Natural killer cell treated with Interleukin-12 subunit alpha and Interleukin-12 subunit beta and Interleukin-15 and Interleukin-18, amount 100 ng/mL, for 72 hours (primary cell): ENCODE data around the gene C19orf25. TPM values are rescaled to one million over a fixed set of nuclear protein-coding genes. Genes with fewer than 3 reads are reported as not detected.
"Not testable (repeated sequence)": the region's sequence is repeated elsewhere in the genome, so short reads cannot be mapped to it uniquely, and the experiment has no call there.

Source experiments
- ATAC-seq, 2 donors: fragments of 150-1000 bp; cut with Tn5 transposase in 1 of 2; sonication (Bioruptor Pico), chemical (Tn5 transposase) in 1 of 2; 2 replicates each; pipeline ENCODE4 v1.10.0; 2021
- DNase-seq: peaks from one replicate; pipeline ENCODE4 v3.0.0; 2022; ENCODE audit warnings: low spot score
- H3K27ac Mint-ChIP-seq, 2 donors: 1 replicate in 1 of 2; 2 replicates in 1 of 2; pipeline ENCODE4 v1.8.0; 2022; ENCODE audit warnings: mixed read lengths in 2 of 2, mild to moderate bottlenecking in 1 of 2, moderate library complexity in 1 of 2
- H3K27me3 Mint-ChIP-seq, 2 donors: 1 replicate in 1 of 2; 2 replicates in 1 of 2; pipeline ENCODE4 v1.8.0; 2022; ENCODE audit warnings: mixed read lengths in 2 of 2
- H3K36me3 Mint-ChIP-seq: one replicate; pipeline ENCODE4 v1.8.0; 2022; ENCODE audit warnings: mixed read lengths
- H3K4me1 Mint-ChIP-seq, 2 donors: 1 replicate in 1 of 2; 2 replicates in 1 of 2; pipeline ENCODE4 v1.8.0; 2022; ENCODE audit warnings: low read depth in 2 of 2, mixed read lengths in 2 of 2, mild to moderate bottlenecking in 1 of 2
- H3K4me3 Mint-ChIP-seq: one replicate; pipeline ENCODE4 v1.8.0; 2022; ENCODE audit warnings: mixed read lengths
- H3K9me3 Mint-ChIP-seq: 2 replicates; pipeline ENCODE4 v1.8.0; 2022; ENCODE audit warnings: mixed read lengths
- total RNA-seq, 2 donors: library from RNA; stranded (reverse); gene quantifications; one replicate each; pipeline ENCODE4 v1.2.3, GENCODE V29; 2022

C19orf25 gene
- total RNA-seq, 2 donors from 2014 or later, result 45.1 to 58.4 TPM

DNA sequence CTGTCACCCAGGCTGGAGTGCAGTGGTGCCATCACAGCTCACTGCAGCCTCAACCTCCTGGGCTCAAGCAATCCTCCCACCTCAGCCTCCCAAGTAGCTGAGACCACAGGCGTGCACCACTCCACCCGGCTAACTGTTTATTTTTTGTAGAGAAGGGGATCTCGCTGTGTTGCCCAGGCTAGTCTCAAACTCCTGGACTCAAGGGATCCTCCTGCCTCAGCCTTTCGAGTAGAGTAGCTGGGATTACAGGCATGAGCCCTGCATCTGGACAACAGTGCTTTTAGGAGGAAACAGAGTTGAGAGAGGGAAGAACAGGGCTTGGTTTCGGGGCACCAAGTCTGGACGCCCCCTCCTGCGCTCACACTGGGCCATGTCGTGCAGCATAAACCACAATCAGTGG lies 40.8 kb upstream of the C19orf25 start:
- H3K4me1 Mint-ChIP-seq, H3K27ac Mint-ChIP-seq, H3K36me3 Mint-ChIP-seq, DNase-seq, H3K9me3 Mint-ChIP-seq, ATAC-seq, H3K4me3 Mint-ChIP-seq: not testable (repeated sequence)
- H3K27me3 Mint-ChIP-seq, result peaks cover 12 to 15% of the 10 kb centered on the region in 2 donors

DNA sequence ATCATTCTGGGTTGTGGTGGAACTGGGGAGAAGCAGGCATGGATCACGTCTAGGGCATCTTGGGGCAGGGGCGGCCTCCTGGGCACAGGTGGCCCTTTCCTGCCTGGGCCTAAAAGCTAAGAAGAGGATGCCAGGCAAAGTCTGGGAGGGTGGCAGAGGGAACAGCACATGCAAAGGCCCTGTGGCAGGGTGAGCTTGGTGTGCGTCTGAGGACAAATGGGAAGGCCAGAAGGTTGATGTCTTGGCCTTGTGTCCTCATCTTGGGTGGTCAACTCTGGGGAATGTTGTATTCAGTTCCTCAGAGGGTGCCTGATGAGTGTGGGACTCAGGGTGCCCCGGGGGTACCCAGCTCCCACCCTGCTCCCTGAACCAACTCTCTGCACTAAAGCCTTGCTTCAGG lies 39.5 kb upstream of the C19orf25 start:
- Mint-ChIP-seq H3K36me3 (no peaks in the 10 kb centered on the region), H3K27ac (no peak overlapping the region)
- no peak for ATAC-seq

DNA sequence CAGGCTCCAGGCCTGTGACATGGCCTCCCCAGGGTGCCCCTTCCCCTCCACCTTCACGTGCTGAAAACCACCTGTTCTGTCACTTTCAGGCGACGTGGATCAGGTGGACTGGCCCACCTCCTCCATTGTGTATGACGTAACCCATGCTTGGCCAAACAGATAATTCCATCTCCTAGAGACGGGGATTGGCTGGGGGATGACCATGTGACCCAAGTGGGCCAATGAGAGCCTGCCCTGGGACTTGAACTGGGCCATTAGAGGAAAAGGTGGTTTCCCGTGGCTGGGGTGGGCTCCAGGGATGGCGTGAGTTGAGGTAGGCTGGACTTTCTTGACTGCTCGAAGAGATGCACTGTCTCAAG lies 37.4 kb upstream of the C19orf25 start:
- Mint-ChIP-seq H3K36me3 (no peaks in the 10 kb centered on the region), H3K4me1 (no peaks in the 10 kb centered on the region), H3K27ac (no peak overlapping the region), H3K27me3 (peaks cover 6 to 7% of the 10 kb centered on the region in 2 donors), H3K4me3 (no peak overlapping the region), H3K9me3 (no peaks in the 10 kb centered on the region)
- DNase-seq (no peak), ATAC-seq (no peak)

More for the DNA sequence above, 39.5 kb upstream of the C19orf25 start:
- Mint-ChIP-seq H3K4me1 (no peaks in the 10 kb centered on the region), H3K9me3 (no peaks in the 10 kb centered on the region), H3K4me3 (no peak overlapping the region), H3K27me3 (peaks cover 6 to 7% of the 10 kb centered on the region in 2 donors)
- no peak for DNase-seq

DNA sequence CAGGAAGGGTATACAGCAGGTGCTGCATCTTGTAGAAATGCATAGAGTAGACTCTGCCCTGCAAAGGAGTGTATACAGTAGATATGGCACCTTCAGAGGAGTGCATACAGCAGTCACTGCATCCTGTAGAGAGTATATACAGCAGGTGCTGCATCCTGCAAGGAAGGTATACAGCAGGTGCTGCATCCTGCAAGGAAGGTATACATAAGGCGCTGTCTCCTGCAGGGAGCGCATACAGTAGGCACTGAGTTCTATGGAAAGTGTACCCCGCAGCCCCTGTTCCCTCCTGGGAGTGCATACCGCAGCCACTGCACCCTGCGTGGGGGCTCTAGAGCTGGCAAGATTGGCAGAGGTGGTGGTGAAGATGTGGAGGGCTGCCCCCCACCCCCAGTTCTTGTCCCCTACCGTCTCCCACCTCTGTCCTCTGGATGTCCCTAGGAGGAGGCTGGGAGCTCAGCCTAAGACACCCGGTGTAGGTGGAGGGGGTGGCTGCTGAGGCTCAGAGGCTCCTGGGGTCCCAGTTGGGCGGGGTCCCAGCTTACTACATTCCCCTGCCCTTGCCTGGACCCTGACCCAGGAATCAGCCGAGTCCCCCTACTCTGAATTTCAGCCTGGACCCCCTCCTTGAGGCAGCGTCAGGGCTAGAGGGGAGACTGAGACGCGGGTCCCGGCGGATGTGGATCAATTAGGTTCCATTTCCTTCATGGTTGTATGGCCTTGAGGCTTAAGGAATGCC lies 36.1 kb upstream of the C19orf25 start:
- H3K4me3 Mint-ChIP-seq, result no peak overlapping the region
- H3K4me1 Mint-ChIP-seq, result no peaks in the 10 kb centered on the region
- no peak for DNase-seq
- peaks cover 6 to 7% of the 10 kb centered on the region in 2 donors for H3K27me3 Mint-ChIP-seq
- H3K27ac Mint-ChIP-seq, result no peak overlapping the region
- no peak for ATAC-seq
- no peaks in the 10 kb centered on the region for H3K36me3 Mint-ChIP-seq
- H3K9me3 Mint-ChIP-seq, result no peaks in the 10 kb centered on the region

DNA sequence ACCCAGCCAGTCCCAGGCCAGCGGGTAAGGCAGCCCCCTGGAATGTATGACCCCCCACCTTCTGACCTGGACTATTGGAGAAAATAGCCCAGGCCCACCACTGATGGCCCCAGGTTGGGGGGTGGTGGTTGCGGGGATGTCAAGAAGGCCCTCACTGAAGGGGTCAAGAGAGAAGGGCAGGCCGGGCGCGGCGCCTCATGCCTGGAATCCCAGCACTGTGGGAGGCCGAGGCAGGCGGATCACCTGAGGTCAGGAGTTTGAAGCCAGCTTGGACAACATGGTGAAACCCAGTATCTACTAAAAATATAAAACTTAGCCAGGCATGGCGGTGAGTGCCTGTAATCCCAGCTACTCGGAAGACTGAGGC lies 35.3 kb upstream of the C19orf25 start:
- no peak overlapping the region for H3K4me3 Mint-ChIP-seq
- ATAC-seq, result no peak
- H3K36me3 Mint-ChIP-seq, result no peaks in the 10 kb centered on the region
- no peak overlapping the region for H3K27ac Mint-ChIP-seq
- H3K9me3 Mint-ChIP-seq, result no peaks in the 10 kb centered on the region
- peaks cover 0 to 4% of the 10 kb centered on the region in 2 donors for H3K4me1 Mint-ChIP-seq
- H3K27me3 Mint-ChIP-seq, result peaks cover 7 to 10% of the 10 kb centered on the region in 2 donors
- no peak for DNase-seq

DNA sequence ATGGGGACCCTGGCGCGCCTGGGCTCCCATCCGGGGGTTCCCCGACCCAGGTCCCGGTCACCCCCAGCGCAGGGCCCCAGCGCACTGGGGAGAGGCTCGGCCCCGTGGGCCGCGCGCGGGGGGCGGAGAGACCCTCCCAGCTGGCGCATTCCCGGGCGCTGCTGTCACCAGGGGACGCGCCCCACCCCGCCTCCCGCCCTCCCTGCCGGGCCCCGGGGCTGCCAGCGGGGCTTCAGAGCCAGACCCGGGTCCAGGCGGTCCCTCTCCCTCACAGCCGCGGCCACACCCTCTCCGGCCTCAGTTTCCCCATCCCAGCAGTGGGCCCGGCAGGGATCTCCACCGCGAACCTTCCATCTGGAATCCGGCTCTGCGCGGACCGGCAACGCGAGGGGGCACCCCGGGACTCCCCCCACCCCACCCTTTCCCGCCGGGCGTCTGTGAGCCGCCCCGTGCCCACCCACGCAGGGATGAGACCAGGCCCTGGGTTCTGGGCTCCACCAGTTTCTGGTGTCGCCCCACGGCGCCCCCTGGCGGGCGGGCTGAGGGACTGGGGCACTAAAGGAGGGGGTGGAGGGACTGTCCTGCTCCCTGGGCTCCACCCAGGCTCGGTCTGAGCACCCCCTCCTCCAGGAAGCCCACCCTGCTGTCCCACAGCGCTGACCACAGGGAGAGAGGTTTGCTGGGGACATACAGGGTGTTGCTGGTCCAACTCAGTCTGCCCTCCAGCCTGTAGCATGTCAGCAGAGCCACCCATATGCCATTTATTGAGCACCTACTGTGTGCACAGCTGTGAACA lies 34.7 kb upstream of the C19orf25 start:
- no peak overlapping the region for H3K27ac Mint-ChIP-seq
- no peak overlapping the region for H3K4me3 Mint-ChIP-seq
- ATAC-seq (peak; percentile 62 to 64), DNase-seq (peak; percentile 81)
- H3K4me1 Mint-ChIP-seq, result peaks cover 0 to 4% of the 10 kb centered on the region in 2 donors
- no peaks in the 10 kb centered on the region for H3K36me3 Mint-ChIP-seq
- H3K9me3 Mint-ChIP-seq, result no peaks in the 10 kb centered on the region
- peaks cover 7 to 10% of the 10 kb centered on the region in 2 donors for H3K27me3 Mint-ChIP-seq

DNA sequence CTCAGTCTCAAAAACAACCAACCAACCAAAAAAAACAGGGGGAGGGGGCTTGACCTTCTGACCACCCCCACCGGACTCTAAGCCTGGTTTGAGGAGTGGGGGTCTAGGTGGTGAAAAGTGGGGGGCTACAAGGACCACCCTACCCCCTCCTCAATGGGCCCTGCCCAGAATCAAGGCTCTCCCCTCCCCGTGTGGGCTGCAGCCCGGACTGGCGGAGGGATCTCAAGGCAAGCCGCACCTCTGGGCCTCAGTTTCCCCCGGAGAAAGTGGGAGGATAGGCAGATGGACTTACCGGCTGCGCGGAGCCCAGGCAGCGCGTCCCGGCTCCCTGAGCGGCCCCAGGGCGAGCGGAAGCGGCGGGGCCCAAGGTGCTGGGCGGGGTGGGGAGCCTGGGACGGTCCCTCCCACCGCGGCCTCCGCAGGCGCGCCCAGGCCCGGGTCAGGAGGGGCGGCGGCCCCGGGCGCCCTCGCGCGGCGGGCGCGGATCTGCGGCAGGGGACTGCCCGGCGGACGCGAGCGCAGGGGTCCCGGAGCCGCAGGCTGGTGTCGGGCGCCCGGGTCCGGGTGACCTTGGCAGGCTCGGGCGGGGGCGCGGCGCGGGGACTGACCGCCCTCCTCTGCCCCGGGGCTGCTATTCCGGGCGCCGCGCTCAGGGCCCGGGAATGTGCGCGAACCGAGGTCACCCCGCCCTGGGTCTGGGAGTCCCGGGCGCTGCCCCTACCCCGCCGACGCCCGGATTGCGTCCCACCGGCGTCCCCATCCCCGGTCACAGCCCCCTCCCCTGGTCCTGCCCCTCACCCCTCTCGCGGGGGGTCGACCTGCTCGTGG lies 33.9 kb upstream of the C19orf25 start, which contains the start of gene ADAMTSL5:
ADAMTSL5 (minus strand) TSS at position 349 of the 828 bp plus-strand sequence. CDS start 2,076 bp downstream, outside the sequence.
- ATAC-seq (peak; percentile 90 to 91), DNase-seq (peak; percentile 85)
- Mint-ChIP-seq H3K27ac (no peak within 1 kb of the TSS), H3K9me3 (no peaks in the 10 kb centered on the region), H3K4me1 (peaks cover 2 to 6% of the 10 kb centered on the region in 2 donors), H3K27me3 (peaks cover 7 to 10% of the 10 kb centered on the region in 2 donors), H3K36me3 (no peaks in the 10 kb centered on the region), H3K4me3 (peak within 1 kb of the TSS; percentile 48)

DNA sequence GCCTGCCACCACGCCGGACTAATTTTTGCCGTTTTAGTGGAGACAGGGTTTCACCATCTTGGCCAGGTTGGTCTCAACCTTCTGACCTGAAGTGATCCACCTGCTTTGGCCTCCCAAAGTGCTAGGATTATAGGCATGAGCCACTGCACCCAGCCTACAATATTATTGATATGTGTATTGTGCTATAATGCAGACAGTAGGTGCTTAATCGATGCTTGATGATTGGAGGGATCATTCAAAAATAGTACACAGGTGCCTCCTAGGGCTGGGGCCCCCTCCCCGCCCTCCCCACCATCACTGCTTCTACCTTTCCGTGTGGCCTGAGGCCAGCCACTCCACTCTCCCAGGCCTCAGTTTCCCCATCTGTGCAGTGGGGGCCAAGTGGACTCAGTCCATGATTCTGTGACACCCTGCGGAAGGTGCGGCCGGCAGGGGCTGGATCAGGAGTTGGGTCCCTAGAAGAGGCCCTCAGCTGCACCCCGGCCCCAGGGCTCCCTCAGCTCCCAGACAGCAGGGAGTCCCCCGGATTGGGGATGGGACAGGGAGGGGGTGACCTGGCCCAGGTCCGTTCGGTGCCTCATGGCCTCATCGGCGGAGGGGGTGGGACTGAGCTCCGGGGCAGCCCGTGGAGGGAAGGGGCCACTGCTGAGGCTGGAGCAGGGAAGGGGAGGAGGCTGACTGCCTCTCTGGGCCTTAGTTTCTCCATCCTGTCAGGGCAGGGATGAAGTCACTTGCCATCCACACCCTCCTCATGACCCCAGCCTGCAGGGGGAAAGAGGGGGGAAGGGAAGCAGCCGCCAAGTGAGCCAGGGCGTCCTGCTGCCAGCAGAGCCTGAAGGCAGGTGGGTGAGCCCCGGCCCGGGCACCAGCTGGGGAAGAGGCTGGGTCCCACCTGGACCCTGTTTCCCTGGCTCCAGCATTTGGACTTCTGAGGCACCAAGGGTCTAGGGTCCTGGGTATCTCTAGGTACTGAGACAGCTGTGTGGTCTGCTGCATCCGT lies 32.6 kb upstream of the C19orf25 start:
- DNase-seq, result no peak
- Mint-ChIP-seq H3K4me1 (peaks cover 7 to 10% of the 10 kb centered on the region in 2 donors), H3K27me3 (peaks cover 6 to 14% of the 10 kb centered on the region in 2 donors), H3K36me3 (no peaks in the 10 kb centered on the region), H3K27ac (no peak overlapping the region), H3K9me3 (no peaks in the 10 kb centered on the region), H3K4me3 (peak overlapping the region; percentile 48)
- no peak for ATAC-seq

DNA sequence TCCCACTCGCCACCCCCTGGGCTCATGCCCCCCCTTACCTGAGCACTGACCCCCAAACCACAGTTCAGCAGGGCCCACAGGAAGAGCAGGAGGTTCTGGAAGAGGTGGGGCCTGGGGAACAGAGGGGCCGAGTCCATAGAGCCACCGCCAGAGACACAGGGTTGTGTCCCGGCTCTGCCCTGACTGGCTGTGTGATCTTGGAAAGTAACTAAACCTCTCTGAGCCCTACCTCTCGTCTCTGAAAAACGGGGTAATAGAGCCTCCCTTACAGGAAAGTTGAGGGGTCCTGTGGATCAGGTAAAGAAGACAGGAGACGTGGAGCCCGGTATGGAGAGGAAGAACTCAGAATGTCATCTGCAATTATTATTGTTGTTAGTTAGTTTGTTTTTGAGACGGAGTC lies 31.8 kb upstream of the C19orf25 start:
- Mint-ChIP-seq H3K4me3 (no peak overlapping the region), H3K27ac (no peak overlapping the region), H3K27me3 (peaks cover 0 to 10% of the 10 kb centered on the region in 2 donors), H3K4me1 (peaks cover 7 to 10% of the 10 kb centered on the region in 2 donors), H3K9me3 (no peaks in the 10 kb centered on the region), H3K36me3 (no peaks in the 10 kb centered on the region)
- ATAC-seq, result no peak
- DNase-seq, result no peak

DNA sequence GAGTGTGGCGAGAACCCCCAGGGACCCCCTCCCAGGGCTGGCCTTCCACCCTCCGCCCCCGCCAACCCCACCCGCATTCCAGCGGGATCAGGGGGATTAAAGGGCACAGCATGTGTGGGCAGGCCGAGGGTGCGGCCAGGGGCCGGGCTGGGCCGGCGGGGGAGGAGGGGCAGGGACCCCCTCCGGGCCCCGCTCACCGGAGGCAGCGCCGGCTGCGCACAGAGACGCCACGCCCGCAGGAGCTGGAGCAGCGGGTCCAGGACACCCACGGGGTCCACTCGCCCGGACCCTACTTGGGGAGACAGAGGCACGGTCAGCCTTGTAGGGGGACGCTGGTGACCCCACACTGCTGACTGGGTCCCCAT lies 31.4 kb upstream of the C19orf25 start:
- no peak overlapping the region for H3K27ac Mint-ChIP-seq
- H3K4me1 Mint-ChIP-seq, result peaks cover 7 to 10% of the 10 kb centered on the region in 2 donors
- no peaks in the 10 kb centered on the region for H3K36me3 Mint-ChIP-seq
- peaks cover 0 to 10% of the 10 kb centered on the region in 2 donors for H3K27me3 Mint-ChIP-seq
- no peaks in the 10 kb centered on the region for H3K9me3 Mint-ChIP-seq
- DNase-seq (no peak), ATAC-seq (no peak)
- H3K4me3 Mint-ChIP-seq, result no peak overlapping the region

DNA sequence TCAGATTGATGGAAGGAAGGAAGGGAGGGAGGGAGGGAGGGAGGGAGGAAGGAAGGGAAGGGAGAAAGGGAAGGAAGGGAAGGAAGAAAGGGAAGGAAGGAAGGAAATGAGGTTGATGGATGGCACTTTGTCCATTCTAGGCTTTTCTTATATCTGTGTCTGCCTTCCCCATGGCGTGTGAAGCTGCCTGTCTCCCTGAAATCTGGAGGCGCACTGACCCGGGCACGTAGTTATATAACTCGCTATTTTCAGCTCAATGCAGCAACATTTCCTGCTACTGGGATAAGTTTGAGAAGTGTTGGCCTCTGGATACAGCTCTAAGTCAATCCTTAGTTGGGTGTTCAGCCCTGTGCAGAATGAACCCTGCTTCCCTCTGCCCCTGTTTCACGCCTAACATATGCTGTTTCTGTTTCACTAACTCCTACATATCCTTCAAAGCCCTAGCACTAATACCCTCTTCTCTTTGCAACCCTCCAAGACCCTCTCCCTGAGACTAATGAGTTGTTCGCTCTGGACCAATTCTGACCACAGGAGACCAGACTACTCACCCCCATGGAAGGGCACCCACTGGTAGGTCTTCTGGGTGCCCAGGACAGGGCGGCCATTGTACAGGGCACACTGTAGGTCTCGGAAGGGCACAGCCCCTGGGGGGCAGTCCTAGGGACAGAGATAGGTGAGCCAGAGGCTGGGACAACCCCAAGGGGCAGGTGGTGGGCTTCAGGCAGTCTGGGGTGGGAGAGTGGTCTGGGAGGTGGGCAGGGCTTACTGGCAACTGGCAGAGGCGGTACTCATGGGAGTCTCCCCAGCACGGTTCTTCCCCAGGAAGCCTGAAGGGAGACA lies 30.8 kb upstream of the C19orf25 start:
- no peak for ATAC-seq
- H3K27me3 Mint-ChIP-seq, result peaks cover 0 to 8% of the 10 kb centered on the region in 2 donors
- H3K9me3 Mint-ChIP-seq, result no peaks in the 10 kb centered on the region
- H3K4me3 Mint-ChIP-seq, result no peak overlapping the region
- H3K27ac Mint-ChIP-seq, result no peak overlapping the region
- H3K4me1 Mint-ChIP-seq, result peaks cover 7 to 10% of the 10 kb centered on the region in 2 donors
- H3K36me3 Mint-ChIP-seq, result no peaks in the 10 kb centered on the region
- no peak for DNase-seq

DNA sequence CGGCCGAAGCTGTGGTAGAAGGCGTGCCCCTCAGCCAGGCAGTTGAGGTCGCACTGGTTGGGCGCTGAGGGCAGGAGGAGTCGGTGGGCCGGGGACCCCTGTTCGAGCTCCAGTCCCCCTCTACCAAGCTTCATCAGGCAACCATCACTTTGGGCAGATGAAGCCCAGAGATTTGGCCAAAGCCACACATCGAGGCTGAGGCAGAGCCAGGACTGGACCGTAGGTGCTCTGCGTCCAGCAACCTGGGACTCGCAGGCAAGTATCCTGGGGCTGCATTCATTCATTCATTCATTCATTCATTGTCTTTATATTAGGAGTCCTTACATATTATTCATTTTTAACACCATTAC lies 29.5 kb upstream of the C19orf25 start:
- Mint-ChIP-seq H3K36me3 (no peaks in the 10 kb centered on the region), H3K4me3 (peak overlapping the region; percentile 26), H3K27me3 (peaks cover 0 to 12% of the 10 kb centered on the region in 2 donors), H3K27ac (no peak overlapping the region), H3K4me1 (peaks cover 7 to 10% of the 10 kb centered on the region in 2 donors), H3K9me3 (no peaks in the 10 kb centered on the region)
- ATAC-seq, result no peak
- DNase-seq, result no peak
